HFF-Myc (cell line): ENCODE data around the gene ACAD10.

Experiments used
- DNase-seq: peaks from one replicate; pipeline ENCODE4 v3.0.0-alpha.2; 2011; ENCODE audit warnings: low read depth; ENCODE audit errors: extremely low read depth
- H3K4me3 ChIP-seq: replicated peaks from 2 replicates; pipeline ENCODE4 v1.5.1; 2011; ENCODE audit warnings: low read depth, mild to moderate bottlenecking, control low read depth, low read length
- TF ChIP-seq, protein P1 (sequence below): IDR thresholded peaks from 2 replicates; pipeline ENCODE4 v1.5.1; 2012; ENCODE audit warnings: mild to moderate bottlenecking, low read depth, low read length, control low read depth; ENCODE audit errors: missing control alignments

ACAD10 gene

DNA sequence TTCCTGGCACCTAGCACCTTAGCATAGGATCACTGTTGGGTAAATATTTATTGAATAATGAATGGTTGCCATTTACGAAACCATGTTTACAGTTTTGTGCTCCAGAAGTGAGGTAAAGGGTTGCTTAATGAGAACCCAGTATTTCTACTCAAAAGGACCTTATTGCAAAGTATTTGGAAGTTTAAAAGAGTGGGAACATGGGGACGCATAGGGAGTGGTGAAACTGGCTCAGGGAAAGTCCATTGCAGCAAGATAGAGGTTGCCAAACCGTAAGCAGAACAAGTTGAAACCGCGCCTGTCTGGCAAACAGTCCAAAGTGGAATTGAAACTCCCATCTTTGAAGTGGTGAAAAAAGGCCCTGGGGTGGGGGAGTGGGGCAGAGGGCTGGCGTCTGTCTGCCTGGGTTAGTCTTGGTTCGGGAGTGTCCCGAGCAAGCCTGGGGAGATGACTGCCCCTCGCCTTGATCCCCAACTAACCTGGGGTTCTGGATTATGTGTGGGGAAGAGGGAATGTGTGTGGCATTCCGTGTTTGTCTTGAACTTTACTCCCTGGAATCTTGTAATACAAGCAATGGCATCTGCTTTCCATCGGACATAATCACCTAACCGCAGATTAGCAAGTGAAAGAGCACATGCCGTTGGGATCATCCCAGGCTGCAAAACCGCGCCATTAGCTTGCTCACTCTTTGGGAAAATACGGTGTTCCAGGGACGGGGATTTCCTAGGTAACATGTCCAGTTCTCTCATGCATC is 88.1 kb downstream of the ACAD10 start:
- peak; percentile 64 for DNase-seq
- peak overlapping the region; percentile 8; the same call in 1 of the 2 replicates for H3K4me3 ChIP-seq
- TF ChIP-seq, protein P1, sequence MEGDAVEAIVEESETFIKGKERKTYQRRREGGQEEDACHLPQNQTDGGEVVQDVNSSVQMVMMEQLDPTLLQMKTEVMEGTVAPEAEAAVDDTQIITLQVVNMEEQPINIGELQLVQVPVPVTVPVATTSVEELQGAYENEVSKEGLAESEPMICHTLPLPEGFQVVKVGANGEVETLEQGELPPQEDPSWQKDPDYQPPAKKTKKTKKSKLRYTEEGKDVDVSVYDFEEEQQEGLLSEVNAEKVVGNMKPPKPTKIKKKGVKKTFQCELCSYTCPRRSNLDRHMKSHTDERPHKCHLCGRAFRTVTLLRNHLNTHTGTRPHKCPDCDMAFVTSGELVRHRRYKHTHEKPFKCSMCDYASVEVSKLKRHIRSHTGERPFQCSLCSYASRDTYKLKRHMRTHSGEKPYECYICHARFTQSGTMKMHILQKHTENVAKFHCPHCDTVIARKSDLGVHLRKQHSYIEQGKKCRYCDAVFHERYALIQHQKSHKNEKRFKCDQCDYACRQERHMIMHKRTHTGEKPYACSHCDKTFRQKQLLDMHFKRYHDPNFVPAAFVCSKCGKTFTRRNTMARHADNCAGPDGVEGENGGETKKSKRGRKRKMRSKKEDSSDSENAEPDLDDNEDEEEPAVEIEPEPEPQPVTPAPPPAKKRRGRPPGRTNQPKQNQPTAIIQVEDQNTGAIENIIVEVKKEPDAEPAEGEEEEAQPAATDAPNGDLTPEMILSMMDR, result no peak

- TF ChIP-seq, protein P1, result no peak
- no peak overlapping the region for H3K4me3 ChIP-seq
- DNase-seq, result peak; percentile 42
Observed at GRCh38 chr12:111775205-111776193, 89.6 kb downstream of the ACAD10 start.

GRCh38 chr12:111776836-111777344 is 91.0 kb downstream of the ACAD10 start:
- no peak overlapping the region for H3K4me3 ChIP-seq
- no peak for DNase-seq
- TF ChIP-seq, protein P1, result no peak

- TF ChIP-seq, protein P1, result no peak
- H3K4me3 ChIP-seq, result no peak overlapping the region
- DNase-seq, result no peak
Observed at GRCh38 chr12:111777345-111778045, 91.6 kb downstream of the ACAD10 start.

- DNase-seq, result no peak
- TF ChIP-seq, protein P1, result no peak
- H3K4me3 ChIP-seq, result no peak overlapping the region
Observed at GRCh38 chr12:111780166-111780565, 94.3 kb downstream of the ACAD10 start.

GRCh38 chr12:111780615-111781014 is 94.8 kb downstream of the ACAD10 start:
- H3K4me3 ChIP-seq, result no peak overlapping the region
- TF ChIP-seq, protein P1, result no peak
- DNase-seq, result no peak
